ENCODE results near the gene RIMBP2.

The RIMBP2 gene

GRCh38 chr12:130431176-130431575, 284.9 kb downstream of the RIMBP2 start:
- peak; percentile 34 for DNase-seq

DNA sequence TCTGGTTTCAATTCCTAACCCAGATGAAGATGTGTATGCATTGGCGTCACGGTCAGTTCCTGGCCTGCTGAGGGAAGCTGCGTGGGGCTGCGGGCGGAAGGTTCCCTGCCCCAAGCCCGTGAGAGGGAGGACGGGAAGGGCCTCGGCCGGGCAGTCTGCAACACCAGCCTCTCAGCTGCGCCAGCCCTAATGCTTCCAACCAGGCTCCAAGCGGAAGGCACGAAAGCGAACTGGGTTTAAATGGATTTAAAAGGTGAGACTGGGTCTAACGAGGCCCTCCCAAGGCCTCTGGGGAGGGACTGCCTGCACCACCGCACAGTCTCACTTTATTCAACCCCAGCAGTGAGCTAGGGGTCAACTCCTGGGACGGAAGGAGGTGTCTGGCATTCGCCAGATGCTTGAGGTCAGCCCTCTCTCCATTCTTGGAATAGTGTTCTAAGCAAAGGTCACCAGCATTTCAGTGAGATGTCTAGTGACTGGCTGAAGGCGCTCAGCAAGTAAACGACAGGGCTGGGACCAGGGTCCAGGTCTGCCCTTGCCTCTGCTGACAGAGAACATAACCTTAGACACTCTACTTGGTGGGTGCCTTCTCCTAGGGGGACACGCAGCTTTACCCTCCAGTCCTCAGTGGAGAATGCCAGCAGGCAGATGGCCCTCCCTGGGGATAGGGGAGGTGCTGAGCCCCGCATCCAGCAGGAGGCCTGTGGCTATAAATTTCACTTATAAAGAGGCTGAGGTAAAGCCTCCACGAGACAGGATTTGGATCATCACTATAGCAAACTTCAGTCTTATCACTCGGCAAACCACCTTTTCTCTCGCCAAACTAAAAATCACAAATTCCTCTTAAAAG, 286.2 kb downstream of the RIMBP2 start:
- no peak for DNase-seq

- no peak for DNase-seq
Measured at GRCh38 chr12:130428116-130428515, 288.0 kb downstream of the RIMBP2 start.

DNA sequence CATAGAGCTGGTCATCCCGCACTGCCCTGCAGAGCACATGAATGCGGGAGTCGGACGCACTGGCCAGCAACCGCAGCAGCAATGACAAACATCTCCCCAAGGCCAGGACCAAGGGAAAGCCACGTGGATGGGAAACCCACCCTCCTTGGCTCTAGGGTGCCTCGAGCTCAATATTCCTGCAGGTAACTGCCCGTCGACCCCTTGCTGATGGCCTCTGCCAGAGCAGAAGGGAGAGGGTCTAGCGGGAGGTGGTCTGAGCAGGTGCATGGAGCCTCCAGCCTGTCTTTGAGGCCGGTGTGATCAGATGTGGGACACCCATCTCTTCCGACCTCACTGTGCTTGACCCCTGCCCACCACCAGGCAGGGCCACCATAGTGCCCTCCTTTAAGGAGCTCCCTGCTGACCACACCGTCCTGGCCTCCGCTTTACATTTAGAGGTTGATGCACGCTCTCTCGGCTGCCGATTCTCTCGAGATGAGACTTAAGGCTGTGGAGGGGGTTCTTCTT, 288.7 kb downstream of the RIMBP2 start:
- DNase-seq, result no peak

DNA sequence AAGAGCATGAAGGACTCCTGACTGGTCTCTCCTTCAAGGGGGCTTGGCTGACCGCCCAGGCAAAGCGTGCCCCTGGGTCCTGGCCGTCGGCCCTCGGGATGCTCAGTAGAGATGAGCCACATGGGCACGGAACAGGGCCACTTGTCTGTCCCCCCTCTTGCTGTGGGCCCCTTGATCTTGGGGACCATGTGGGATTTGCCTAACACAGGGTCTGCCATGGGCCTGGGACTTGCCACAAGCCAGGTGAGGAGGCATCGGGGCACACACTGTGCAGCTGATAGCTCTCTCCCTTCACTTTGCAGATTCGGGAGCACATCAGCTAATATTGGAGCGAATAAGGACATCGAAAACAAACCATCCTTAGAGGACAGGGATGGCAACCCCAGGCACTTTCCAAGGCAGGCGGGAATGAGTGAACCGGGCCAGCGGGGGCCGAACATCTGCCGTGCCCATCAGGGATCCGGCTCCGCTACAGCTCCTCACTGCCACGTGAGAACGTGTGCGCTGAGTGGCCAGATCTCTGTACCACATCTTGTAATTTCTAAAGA, 290.3 kb downstream of the RIMBP2 start:
- DNase-seq, result no peak

DNA sequence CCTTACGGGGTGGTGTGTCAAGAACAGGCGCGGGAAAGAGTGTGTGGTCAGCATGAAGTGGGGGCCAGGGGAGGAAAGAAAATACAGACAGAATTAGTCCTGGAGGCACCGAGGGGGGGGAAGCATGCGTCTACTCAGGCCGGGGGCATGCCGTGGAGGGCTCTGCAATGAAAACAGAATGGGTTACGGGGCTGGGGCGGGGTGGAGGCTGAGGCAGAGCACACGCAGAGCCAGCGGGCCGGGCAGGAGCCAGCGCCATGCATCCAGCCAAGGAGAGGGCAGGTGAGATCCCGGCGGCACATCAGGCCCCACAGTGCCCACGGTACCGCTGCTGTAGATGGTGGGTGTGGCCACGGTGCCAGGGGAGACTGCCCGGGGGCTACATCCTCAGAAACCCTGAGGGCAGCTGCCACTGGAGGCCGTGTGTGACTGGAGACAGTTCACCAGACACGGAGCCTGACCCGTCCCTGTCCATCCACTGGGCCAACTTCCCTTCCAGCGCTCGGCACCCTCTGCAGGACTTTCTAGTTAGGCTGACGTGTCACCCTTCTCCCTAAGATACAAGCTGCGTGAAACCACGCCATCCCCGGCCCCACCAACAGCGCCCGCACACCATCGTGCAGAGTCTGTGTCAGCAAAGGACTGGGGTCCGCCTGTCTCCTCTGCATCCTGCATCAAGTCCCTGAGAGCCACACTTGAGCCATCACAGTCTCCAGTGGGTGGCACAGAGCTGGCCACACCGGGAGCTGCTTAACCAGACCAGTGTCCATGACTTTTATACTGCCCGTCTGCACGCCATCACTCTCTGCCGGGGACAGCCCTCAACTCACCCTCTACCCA, 291.0 kb downstream of the RIMBP2 start:
- no peak for DNase-seq

DNA sequence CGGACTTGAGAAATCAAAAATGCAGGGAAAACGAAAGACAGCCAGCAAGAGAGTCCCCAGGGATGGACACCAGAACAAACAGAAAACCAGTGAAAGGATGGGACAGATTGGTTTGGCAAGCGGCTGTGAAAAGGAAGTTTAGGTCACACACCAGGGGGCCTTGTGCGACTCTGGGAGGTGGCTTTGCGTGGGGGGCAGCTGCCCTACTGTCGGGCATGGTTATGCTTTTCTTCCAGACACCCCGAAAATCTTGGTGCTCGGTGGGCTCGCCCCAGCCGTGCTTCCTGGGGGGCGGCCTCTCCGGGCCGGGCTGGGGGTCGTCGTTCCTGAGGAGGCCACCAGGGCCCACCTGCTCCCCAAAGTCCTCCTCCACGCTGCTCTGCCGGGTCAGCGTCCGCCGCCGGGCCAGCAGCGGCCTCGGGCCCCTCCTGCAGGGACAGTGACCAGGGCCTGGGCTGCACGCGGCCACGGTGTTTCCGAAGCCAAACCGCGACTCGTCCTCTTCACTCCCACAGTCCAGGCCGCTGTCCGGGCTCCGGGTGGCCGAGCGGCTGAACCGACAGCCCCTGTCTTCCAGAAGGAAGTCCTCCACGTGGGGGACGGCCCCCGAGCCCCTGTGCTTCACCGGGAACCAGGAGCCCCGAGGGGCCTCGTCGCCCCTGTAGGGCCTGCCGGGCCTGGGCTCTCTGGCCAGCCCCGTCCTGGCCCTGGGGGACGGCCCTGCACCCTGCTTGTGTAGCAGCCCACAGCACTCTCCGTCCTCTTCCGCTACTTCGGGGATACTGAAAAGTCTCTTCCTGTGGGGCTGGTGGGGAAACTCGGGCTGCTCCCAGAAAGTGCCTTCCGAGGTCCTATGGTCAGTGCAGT, 291.9 kb downstream of the RIMBP2 start:
- DNase-seq, result no peak

DNA sequence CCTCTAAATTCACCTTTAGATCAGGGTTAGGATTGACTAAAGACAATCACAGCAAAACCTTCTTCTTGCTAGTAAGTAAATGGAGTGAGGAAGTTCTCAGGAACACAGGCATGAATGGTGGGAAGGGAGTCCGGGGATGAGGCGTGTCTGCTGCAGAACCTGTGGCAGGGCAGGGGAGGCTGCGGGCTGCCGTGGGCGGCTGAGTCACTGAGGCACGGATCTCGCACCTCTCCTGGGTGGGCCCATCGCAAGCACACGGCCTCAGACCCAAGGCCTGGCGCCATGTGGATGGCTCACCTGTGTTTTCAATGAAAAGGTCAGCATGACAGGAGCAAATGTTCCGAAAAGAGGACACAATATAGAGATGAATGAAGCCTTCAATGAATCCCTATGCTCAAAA, 293.0 kb downstream of the RIMBP2 start:
- DNase-seq, result no peak

- no peak for DNase-seq
Measured at GRCh38 chr12:130422676-130423075, 293.4 kb downstream of the RIMBP2 start.

DNA sequence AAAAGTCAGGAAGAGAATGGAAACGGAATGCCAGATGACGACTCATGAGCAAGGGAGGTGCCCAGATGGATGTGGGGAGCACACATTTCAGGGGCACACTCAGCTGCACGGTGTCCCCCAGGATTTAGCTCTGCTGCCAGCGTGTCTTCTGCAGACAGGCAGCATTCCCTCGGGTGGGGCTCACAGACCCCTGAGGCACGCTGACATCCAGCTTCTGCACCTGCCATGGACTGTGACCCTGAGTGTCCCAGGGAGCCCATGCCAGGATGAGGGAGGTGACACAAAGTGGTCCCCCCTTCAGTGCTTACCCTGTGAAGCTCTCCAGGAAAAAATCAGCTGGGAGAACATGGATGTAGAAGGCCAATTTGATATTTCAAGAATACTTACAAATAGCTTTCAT, 294.2 kb downstream of the RIMBP2 start:
- no peak for DNase-seq

GRCh38 chr12:130420071-130420470, 296.0 kb downstream of the RIMBP2 start:
- DNase-seq, result no peak

DNA sequence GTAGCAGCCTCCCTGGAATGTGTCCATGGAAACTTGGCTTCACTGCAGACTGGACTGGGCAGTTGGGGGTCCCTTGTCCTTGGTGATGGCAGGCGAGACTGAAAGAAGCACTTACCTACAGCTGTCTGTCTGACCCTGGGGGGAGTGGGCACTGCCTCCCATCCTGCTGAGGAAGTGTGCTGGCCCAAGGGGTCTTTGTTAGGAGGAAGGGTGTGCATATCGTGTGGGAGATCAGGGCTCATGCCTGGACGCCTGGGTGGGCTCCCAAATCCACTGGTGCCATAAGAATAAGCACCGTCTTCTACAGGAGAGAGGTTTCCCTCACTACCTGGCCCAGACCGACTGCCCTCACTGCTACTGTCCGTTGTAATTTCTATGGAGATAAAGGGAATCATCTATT, 297.0 kb downstream of the RIMBP2 start:
- DNase-seq, result no peak

DNA sequence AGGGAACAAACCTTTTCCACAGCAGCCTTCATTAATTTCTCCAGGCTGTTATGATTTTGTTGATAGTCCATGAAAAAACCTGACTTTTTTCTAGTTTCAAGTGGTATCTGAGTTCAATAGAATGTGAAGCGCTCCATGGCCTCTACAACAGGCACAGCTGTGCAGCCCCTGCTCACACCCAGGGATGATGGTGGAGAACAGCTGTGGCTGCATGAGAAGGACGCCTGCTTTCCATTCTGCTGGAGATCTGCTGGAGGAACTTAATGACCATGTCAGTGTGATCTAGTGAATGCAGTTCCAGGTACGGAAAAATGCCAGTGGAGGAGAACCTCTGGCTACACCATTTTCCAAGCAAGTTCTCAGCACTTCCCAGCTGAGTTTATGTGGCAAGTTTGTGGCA, 297.8 kb downstream of the RIMBP2 start:
- no peak for DNase-seq

- DNase-seq, result no peak
Measured at GRCh38 chr12:130414381-130414780, 301.7 kb downstream of the RIMBP2 start.

DNA sequence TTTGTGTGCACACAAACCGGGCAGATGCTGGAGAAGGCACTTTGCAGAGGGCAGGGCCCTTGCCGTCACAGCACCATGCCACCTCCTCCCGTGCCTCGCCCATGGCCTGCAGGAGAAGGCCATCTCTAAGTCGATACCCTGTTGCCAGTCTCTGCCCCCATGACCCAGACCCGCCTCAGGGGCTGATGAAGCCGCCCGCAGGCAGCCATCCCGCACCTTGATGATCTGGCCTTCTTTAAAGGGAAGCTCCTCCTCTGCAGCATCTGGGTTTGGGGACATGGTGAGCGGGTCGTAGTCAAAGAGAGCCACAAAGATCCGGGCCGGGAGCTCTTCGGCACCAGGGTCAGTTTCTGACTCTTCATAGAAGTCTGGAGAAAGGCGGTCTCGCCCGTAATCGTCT, 302.2 kb downstream of the RIMBP2 start:
- no peak for DNase-seq

- DNase-seq, result no peak
Measured at GRCh38 chr12:130412384-130412783, 303.7 kb downstream of the RIMBP2 start.

DNA sequence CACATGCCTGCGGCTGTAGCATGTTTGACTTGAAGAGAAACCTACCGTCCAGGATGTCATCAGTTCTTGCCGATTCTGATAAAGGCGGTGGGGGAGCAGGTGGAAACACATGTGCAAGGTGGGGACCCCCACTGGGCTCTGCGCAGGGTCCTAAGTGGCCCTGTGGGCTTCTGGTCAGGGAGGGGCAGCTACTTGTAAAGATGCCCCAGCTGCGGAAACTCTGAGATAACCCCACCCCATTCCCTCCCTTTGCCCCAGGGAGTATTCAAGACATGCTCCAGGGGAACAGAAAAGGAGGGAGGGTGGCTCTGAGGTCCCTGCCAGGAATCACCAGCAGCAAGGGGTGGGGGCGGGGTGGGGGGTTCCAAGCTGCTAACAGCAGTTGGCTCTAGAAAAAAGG, 310.8 kb downstream of the RIMBP2 start:
- no peak for DNase-seq

- peak; percentile 51 for DNase-seq
Measured at GRCh38 chr12:130401703-130402102, 314.4 kb downstream of the RIMBP2 start.

DNA sequence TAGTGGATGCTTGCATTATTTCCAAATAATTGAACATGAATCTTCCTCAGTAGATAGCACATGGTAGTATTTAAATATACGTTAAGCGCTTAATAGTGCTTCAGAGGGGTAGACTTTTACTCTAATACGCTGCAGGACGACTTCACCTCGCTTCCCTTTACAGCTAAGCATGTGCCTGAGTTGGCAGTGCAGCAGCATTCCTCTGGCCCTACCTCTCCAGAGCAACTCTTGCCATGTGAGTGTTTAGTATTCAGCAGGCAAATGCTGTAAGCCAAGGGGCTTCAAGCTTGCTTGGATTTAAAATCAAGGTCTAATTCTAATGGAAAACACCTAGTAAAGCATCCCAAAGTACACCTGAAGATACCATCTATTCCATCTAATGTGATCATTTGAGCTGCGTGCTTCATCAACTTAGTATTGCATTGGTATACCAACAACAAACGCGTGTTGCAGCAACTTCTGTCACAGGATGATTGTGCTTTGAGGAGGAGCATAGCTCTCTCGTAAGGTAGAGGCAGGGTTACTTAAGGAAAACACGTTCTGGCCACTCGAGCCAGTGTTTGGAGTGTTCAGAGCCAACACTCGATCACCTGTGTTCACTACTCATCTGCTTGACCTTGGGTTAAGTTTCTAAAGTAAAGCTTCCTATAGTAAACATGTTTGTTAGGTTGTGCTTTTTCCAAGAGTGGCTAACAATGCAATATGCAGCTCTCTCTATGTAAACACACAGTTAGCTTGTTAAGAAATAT, 317.8 kb downstream of the RIMBP2 start:
- no peak for DNase-seq

DNA sequence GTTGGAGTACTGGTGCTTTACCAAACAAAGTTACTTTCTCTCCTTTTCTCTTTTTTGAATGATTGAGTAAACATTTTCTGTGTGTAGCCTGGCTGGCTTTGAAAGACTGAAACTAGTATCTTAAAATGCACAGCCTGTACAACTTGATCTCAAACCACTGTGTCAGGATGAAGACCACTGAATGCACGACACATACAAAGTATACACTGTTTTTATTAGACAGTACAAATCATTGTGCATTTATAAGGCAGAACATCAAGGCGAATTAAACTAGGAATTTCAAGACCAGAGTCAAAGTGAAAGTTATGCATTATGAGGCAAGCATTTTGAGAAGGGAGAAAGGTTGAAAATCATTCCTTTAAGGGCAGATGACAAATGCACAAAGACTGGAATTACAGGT, 319.4 kb downstream of the RIMBP2 start:
- no peak for DNase-seq

DNA sequence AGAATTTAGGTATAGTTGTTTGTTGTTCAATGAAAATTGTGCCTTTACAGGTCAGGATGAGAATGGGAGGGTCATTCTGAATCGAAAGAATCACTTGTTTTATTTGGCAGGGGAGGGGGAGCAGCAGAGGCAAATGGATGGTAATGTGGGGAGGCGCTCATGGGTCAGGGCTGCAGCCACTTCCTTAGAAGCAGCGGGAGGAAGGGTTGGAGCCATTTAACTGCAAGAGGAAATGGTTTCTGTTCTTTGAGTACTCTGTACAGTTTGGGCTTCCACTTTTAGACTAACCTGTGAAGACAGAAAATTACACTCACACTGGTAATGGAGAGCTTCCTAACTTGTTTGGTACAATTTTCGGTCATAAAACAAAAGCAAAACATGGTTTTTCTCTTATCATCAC, 321.2 kb downstream of the RIMBP2 start:
- DNase-seq, result no peak

DNA sequence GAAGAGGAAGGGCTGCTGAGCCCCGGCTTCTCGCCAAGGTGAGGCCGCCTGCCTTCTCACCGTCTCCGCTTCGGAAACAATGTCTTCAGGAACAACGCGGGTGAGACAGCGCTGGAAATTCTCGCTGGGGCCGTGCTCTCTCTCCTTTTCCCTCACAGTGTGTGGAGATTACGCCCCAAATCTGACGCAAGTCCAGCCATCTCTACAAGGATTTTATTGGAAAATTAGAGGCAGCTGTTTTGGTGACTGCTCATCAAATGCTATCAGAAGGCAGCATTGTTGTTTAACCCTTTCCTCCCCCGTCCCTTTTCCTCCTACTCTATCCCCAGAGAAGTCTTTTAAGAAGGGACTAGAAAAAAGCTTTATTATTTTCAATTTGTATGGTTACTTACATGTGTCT, 324.9 kb downstream of the RIMBP2 start:
- no peak for DNase-seq

Data from NCI-H2171 treated with DMSO at 0.1 percent for 48 hours (cell line).